Activated CD4-positive, alpha-beta T cell treated with anti-CD3 and anti-CD28 coated beads for 36 hours (primary cell): Measurements from ENCODE around the gene BANF2. TPM values are rescaled to one million over a fixed set of nuclear protein-coding genes. Genes with fewer than 3 reads are reported as not detected.
A peak's percentile ranks its signal among the peaks of the same experiment; 100 is the strongest.

Source experiments
- ATAC-seq: fragments of 200-7000 bp; cut with Tn5 transposase; one replicate; pipeline ENCODE4 v1.10.0; 2021; ENCODE audit warnings: mild to moderate bottlenecking, moderate library complexity
- CTCF ChIA-PET: fragments of 350-600 bp; sonication (Branson Sonifier 250); formaldehyde crosslinking; loops from one replicate; lab custom pipeline; 2021; ENCODE audit warnings: antibody characterized with exemption; lab: Charles Lee
- POLR2A ChIA-PET: fragments of 350-600 bp; sonication (Branson Sonifier 250); formaldehyde crosslinking; loops from one replicate; lab custom pipeline; 2021; ENCODE audit warnings: antibody characterized with exemption, inconsistent platforms; lab: Charles Lee
- DNase-seq: peaks from one replicate; pipeline ENCODE4 v3.0.0-alpha.2; 2020
- H3K27ac Mint-ChIP-seq: one replicate; pipeline ENCODE4 v1.8.0; 2021; ENCODE audit warnings: mixed read lengths
- H3K27me3 Mint-ChIP-seq: one replicate; pipeline ENCODE4 v1.8.0; 2021; ENCODE audit warnings: mixed read lengths
- H3K36me3 Mint-ChIP-seq: one replicate; pipeline ENCODE4 v1.8.0; 2021; ENCODE audit warnings: low read depth, mixed read lengths
- H3K4me1 Mint-ChIP-seq: one replicate; pipeline ENCODE4 v1.8.0; 2021; ENCODE audit warnings: mixed read lengths
- H3K4me3 Mint-ChIP-seq: one replicate; pipeline ENCODE4 v1.8.0; 2021; ENCODE audit warnings: mild to moderate bottlenecking, moderate library complexity, mixed read lengths
- H3K9me3 Mint-ChIP-seq: one replicate; pipeline ENCODE4 v1.8.0; 2021; ENCODE audit warnings: low read depth, mixed read lengths
- intact Hi-C, 2 experiments: fragments of 100-400 bp; cut with DNase I in 1 of 2; cut with micrococcal nuclease in 1 of 2; formaldehyde crosslinking; loops; one replicate each; pipeline versions ENCODE4 v1.14.2 to v1.15.1; 2022 to 2024; cut with DNase I, micrococcal nuclease
- total RNA-seq, 2 experiments: library from RNA; stranded (reverse); gene quantifications; one replicate each; pipeline ENCODE4 v1.2.3, GENCODE V29; 2021

BANF2 gene
- total RNA-seq: not detected

GRCh38 chr20:17699931-17700351 is at the start of gene BANF2:
BANF2 (plus strand) TSS chr20:17699966; CDS start chr20:17725026, 25,060 bp downstream.
- no peak for DNase-seq
- H3K4me1 Mint-ChIP-seq: no peaks in the 10 kb centered on the region
- intact Hi-C loops: no loop called here
- no peak for ATAC-seq
- H3K4me3 Mint-ChIP-seq: no peak within 1 kb of the TSS
- no peak within 1 kb of the TSS for H3K27ac Mint-ChIP-seq
- ChIA-PET CTCF (interaction anchor here (0.6 to 1.1 kb wide), 2 partner anchors 11 to 21 kb away, joined by 4 to 7 read pairs; no protein-coding TSS in a partner anchor), POLR2A (interaction anchor here (0.5 kb wide), 1 partner anchor 885 kb away, joined by 6 read pairs; no protein-coding TSS in a partner anchor)
- H3K36me3 Mint-ChIP-seq: no peaks in the 10 kb centered on the region
- no peaks in the 10 kb centered on the region for H3K27me3 Mint-ChIP-seq
- H3K9me3 Mint-ChIP-seq: no peaks in the 10 kb centered on the region

- Mint-ChIP-seq H3K27ac (no peak overlapping the region), H3K27me3 (no peaks in the 10 kb centered on the region), H3K4me1 (peaks cover 10% of the 10 kb centered on the region), H3K9me3 (no peaks in the 10 kb centered on the region), H3K36me3 (no peaks in the 10 kb centered on the region), H3K4me3 (no peak overlapping the region)
- CTCF ChIA-PET: interaction anchor here (0.6 kb wide), 1 partner anchor 117 kb away, joined by 3 read pairs; no protein-coding TSS in a partner anchor
- ATAC-seq (no peak), DNase-seq (no peak)
- POLR2A ChIA-PET: no interaction called here
- intact Hi-C loops: loop anchor here in 1 of 2 experiments (10.0 kb wide), 1 partner anchor 846 kb away; no protein-coding TSS in a partner anchor
These were observed 49.3 kb upstream of the BANF2 start for GRCh38 chr20:17650301-17651128.

- CTCF ChIA-PET: no interaction called here
- DNase-seq: no peak
- H3K36me3 Mint-ChIP-seq: no peaks in the 10 kb centered on the region
- intact Hi-C loops: loop anchor here in 1 of 2 experiments (10.0 kb wide), 1 partner anchor 846 kb away; no protein-coding TSS in a partner anchor
- POLR2A ChIA-PET: no interaction called here
- no peaks in the 10 kb centered on the region for H3K27me3 Mint-ChIP-seq
- H3K9me3 Mint-ChIP-seq: no peaks in the 10 kb centered on the region
- peaks cover 10% of the 10 kb centered on the region for H3K4me1 Mint-ChIP-seq
- H3K4me3 Mint-ChIP-seq: no peak overlapping the region
- no peak for ATAC-seq
- no peak overlapping the region for H3K27ac Mint-ChIP-seq
These were observed 48.5 kb upstream of the BANF2 start for GRCh38 chr20:17651129-17651759.

- peaks cover 10% of the 10 kb centered on the region for H3K4me1 Mint-ChIP-seq
- DNase-seq (no peak), ATAC-seq (no peak)
These were observed 47.9 kb upstream of the BANF2 start for GRCh38 chr20:17651760-17652388.

GRCh38 chr20:17652411-17652810 is 47.4 kb upstream of the BANF2 start:
- ATAC-seq: no peak
- ChIA-PET POLR2A (no interaction called here), CTCF (interaction anchor here (0.6 kb wide), 1 partner anchor 495 kb away, joined by 3 read pairs; no protein-coding TSS in a partner anchor)
- intact Hi-C loops: loop anchor here in 1 of 2 experiments (10.0 kb wide), 1 partner anchor 848 kb away; no protein-coding TSS in a partner anchor
- Mint-ChIP-seq H3K4me1 (peaks cover 10% of the 10 kb centered on the region), H3K9me3 (no peaks in the 10 kb centered on the region), H3K4me3 (no peak overlapping the region), H3K27me3 (no peaks in the 10 kb centered on the region), H3K36me3 (peaks cover 2% of the 10 kb centered on the region), H3K27ac (no peak overlapping the region)
- DNase-seq: no peak

More at GRCh38 chr20:17651760-17652388, 47.9 kb upstream of the BANF2 start:
- ChIA-PET POLR2A (no interaction called here), CTCF (interaction anchor here (0.6 kb wide), 1 partner anchor 495 kb away, joined by 3 read pairs; no protein-coding TSS in a partner anchor)
- Mint-ChIP-seq H3K27me3 (no peaks in the 10 kb centered on the region), H3K27ac (no peak overlapping the region), H3K4me3 (no peak overlapping the region), H3K36me3 (no peaks in the 10 kb centered on the region), H3K9me3 (no peaks in the 10 kb centered on the region)
- intact Hi-C loops: loop anchor here in 1 of 2 experiments (10.0 kb wide), 1 partner anchor 847 kb away; no protein-coding TSS in a partner anchor

GRCh38 chr20:17653835-17654648 is 45.7 kb upstream of the BANF2 start:
- no peak for ATAC-seq
- H3K27ac Mint-ChIP-seq: no peak overlapping the region
- H3K4me3 Mint-ChIP-seq: no peak overlapping the region
- H3K36me3 Mint-ChIP-seq: peaks cover 15% of the 10 kb centered on the region
- H3K4me1 Mint-ChIP-seq: peaks cover 8% of the 10 kb centered on the region
- POLR2A ChIA-PET: no interaction called here
- intact Hi-C loops: loop anchor here in 1 of 2 experiments (10.0 kb wide), 1 partner anchor 849 kb away; no protein-coding TSS in a partner anchor
- no peaks in the 10 kb centered on the region for H3K27me3 Mint-ChIP-seq
- CTCF ChIA-PET: interaction anchor here (0.5 to 1.4 kb wide), 4 partner anchors 7 to 140 kb away, joined by 3 to 4 read pairs (median 3); no protein-coding TSS in a partner anchor
- H3K9me3 Mint-ChIP-seq: peaks cover 2% of the 10 kb centered on the region
- no peak for DNase-seq

GRCh38 chr20:17654649-17655285 is 45.0 kb upstream of the BANF2 start:
- intact Hi-C loops: loop anchor here in 1 of 2 experiments (10.0 kb wide), 1 partner anchor 850 kb away; no protein-coding TSS in a partner anchor
- peak; percentile 33 for DNase-seq
- ATAC-seq: no peak

GRCh38 chr20:17655286-17655651 is 44.5 kb upstream of the BANF2 start:
- DNase-seq (no peak), ATAC-seq (no peak)
- ChIA-PET CTCF (interaction anchor here (0.7 to 1.6 kb wide), 4 partner anchors 11 to 150 kb away, joined by 3 to 4 read pairs (median 3); no protein-coding TSS in a partner anchor), POLR2A (no interaction called here)
- intact Hi-C loops: loop anchor here in 1 of 2 experiments (10.0 kb wide), 1 partner anchor 850 kb away; no protein-coding TSS in a partner anchor
- peaks cover 22% of the 10 kb centered on the region for H3K36me3 Mint-ChIP-seq
- H3K27ac Mint-ChIP-seq: no peak overlapping the region
- H3K27me3 Mint-ChIP-seq: no peaks in the 10 kb centered on the region
- no peak overlapping the region for H3K4me3 Mint-ChIP-seq
- peaks cover 5% of the 10 kb centered on the region for H3K4me1 Mint-ChIP-seq
- H3K9me3 Mint-ChIP-seq: peaks cover 2% of the 10 kb centered on the region

More at GRCh38 chr20:17654649-17655285, 45.0 kb upstream of the BANF2 start:
- Mint-ChIP-seq H3K9me3 (peaks cover 2% of the 10 kb centered on the region), H3K36me3 (peaks cover 17% of the 10 kb centered on the region), H3K4me1 (peaks cover 5% of the 10 kb centered on the region), H3K27me3 (no peaks in the 10 kb centered on the region), H3K27ac (no peak overlapping the region), H3K4me3 (no peak overlapping the region)
- POLR2A ChIA-PET: no interaction called here
- CTCF ChIA-PET: interaction anchor here (0.6 to 1.6 kb wide), 5 partner anchors 8 to 149 kb away, joined by 3 to 4 read pairs (median 3); no protein-coding TSS in a partner anchor

GRCh38 chr20:17655865-17656479 is 43.8 kb upstream of the BANF2 start:
- ChIA-PET POLR2A (no interaction called here), CTCF (interaction anchor here (0.7 to 1.6 kb wide), 2 partner anchors 11 to 151 kb away, joined by 3 to 4 read pairs; no protein-coding TSS in a partner anchor)
- Mint-ChIP-seq H3K27ac (no peak overlapping the region), H3K9me3 (peaks cover 2% of the 10 kb centered on the region), H3K4me1 (peaks cover 5% of the 10 kb centered on the region), H3K4me3 (no peak overlapping the region), H3K27me3 (no peaks in the 10 kb centered on the region), H3K36me3 (peaks cover 25% of the 10 kb centered on the region)
- DNase-seq (peak; percentile 11), ATAC-seq (no peak)
- intact Hi-C loops: loop anchor here in 1 of 2 experiments (10.0 kb wide), 1 partner anchor 851 kb away; no protein-coding TSS in a partner anchor
